ENCODE data around the gene MINDY4. TPM values are rescaled to one million over a fixed set of nuclear protein-coding genes. Genes with fewer than 3 reads are reported as not detected.

MINDY4 gene
- total and polyA plus RNA-seq, 4 experiments from 2014 or later = 0.23 to 1.5 (median 1.1) TPM

DNA sequence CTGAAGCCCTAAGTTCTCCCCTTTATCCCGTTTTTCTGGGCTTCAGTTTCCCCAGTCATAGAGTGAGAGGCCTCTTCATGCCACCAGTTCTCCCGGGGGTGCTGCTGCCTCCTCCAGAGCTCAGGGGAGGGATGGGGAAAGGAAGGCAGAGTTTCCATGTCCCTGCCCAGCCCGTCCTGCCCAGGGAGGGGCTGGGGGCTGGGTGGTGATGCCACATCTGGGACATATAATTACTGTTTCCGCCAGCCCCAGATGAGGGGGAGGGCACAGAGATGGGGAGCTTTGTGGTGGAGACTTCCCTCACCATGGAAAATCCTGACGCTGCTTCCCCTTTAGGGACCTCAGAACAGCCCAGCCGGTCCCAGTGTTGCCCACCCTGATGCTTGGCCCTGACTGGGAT is 144.5 kb downstream of the MINDY4 start:
- peaks cover 0 to under 1% of the 10 kb centered on the region in 2 donors for H3K27me3 Mint-ChIP-seq
- H3K4me3 Mint-ChIP-seq = no peak overlapping the region
- Histone ChIP-seq H3K9me3 (ENCODE audit: control insufficient read depth in 1 of 2, low read length in 2 of 2) (no peaks in the 10 kb centered on the region), H3K27me3 (ENCODE audit: insufficient read depth, low read length) (no peaks in the 10 kb centered on the region), H3K27ac (ENCODE audit: low read depth, low read length) (no peak overlapping the region), H3K4me1 (ENCODE audit: insufficient read depth, low read length) (no peaks in the 10 kb centered on the region), H3K36me3 (ENCODE audit: insufficient read depth, low read length) (no peaks in the 10 kb centered on the region), H3K4me3 (ENCODE audit: low read length in 2 of 2) (no peak overlapping the region)
- H3K9me3 Mint-ChIP-seq = no peaks in the 10 kb centered on the region
- no peak overlapping the region for H3K27ac Mint-ChIP-seq
- no peak for DNase-seq
- no peaks in the 10 kb centered on the region for H3K4me1 Mint-ChIP-seq
- ChIA-PET POLR2A (ENCODE audit: partially characterized antibody) (no interaction called here), CTCF (ENCODE audit: partially characterized antibody) (no interaction called here)
- intact Hi-C loops (cut with micrococcal nuclease) = no loop called here
- H3K36me3 Mint-ChIP-seq = no peaks in the 10 kb centered on the region

DNA sequence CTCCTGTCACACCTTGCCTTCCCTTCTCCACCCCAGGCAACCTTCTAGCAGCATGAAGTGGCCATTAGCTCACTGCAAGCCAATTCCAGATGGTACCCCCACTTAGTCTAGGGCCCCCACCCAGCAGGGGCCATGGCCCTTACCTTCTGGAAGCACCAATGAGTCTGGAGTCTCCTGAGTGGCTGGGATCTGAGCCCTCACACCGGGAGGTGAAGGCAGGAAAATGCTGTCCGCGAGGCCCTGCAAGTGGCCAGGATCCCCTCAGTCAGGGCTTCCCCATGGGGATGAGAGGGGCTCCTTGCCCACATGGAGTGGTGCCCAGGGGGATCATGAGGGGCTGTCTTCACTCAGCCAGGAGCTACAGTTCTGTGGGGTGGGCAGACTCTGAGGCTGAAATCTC is 145.0 kb downstream of the MINDY4 start:
- intact Hi-C loops (cut with micrococcal nuclease) = no loop called here
- no peak for DNase-seq
- H3K27me3 Mint-ChIP-seq = no peaks in the 10 kb centered on the region
- Histone ChIP-seq H3K27me3 (ENCODE audit: insufficient read depth, low read length) (no peaks in the 10 kb centered on the region), H3K4me3 (ENCODE audit: low read length in 2 of 2) (no peak overlapping the region), H3K4me1 (ENCODE audit: insufficient read depth, low read length) (no peaks in the 10 kb centered on the region), H3K36me3 (ENCODE audit: insufficient read depth, low read length) (no peaks in the 10 kb centered on the region), H3K27ac (ENCODE audit: low read depth, low read length) (no peak overlapping the region), H3K9me3 (ENCODE audit: control insufficient read depth in 1 of 2, low read length in 2 of 2) (no peaks in the 10 kb centered on the region)
- ChIA-PET POLR2A (ENCODE audit: partially characterized antibody) (no interaction called here), CTCF (ENCODE audit: partially characterized antibody) (no interaction called here)
- H3K9me3 Mint-ChIP-seq = no peaks in the 10 kb centered on the region
- no peaks in the 10 kb centered on the region for H3K36me3 Mint-ChIP-seq
- H3K27ac Mint-ChIP-seq = no peak overlapping the region
- H3K4me3 Mint-ChIP-seq = no peak overlapping the region
- H3K4me1 Mint-ChIP-seq = no peaks in the 10 kb centered on the region

DNA sequence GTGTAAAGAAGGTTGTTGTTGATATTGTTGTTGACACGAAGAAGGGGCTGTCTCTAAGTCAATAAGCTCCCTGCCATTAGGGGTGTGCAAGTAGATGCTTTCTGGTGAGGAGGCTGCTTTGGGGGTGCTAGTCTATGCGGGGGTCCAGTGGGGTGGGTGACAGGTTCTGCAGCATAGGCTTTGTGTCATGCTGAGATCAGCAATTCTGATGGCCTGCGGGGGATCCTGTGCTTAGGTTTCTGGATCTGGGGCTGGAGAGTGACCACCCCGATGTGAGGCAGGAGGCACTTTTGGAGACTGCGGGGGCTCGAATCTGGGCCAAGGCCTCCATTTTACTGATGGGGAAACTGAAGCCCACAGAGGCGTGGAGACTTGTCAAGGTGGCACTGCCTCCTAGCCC is 145.6 kb downstream of the MINDY4 start:
- Mint-ChIP-seq H3K27me3 (no peaks in the 10 kb centered on the region), H3K9me3 (no peaks in the 10 kb centered on the region), H3K36me3 (no peaks in the 10 kb centered on the region), H3K27ac (no peak overlapping the region), H3K4me3 (no peak overlapping the region), H3K4me1 (no peaks in the 10 kb centered on the region)
- CTCF ChIA-PET (ENCODE audit: partially characterized antibody) = no interaction called here
- Histone ChIP-seq H3K27ac (ENCODE audit: low read depth, low read length) (no peak overlapping the region), H3K4me1 (ENCODE audit: insufficient read depth, low read length) (no peaks in the 10 kb centered on the region), H3K9me3 (ENCODE audit: control insufficient read depth in 1 of 2, low read length in 2 of 2) (no peaks in the 10 kb centered on the region), H3K4me3 (ENCODE audit: low read length in 2 of 2) (no peak overlapping the region), H3K27me3 (ENCODE audit: insufficient read depth, low read length) (no peaks in the 10 kb centered on the region), H3K36me3 (ENCODE audit: insufficient read depth, low read length) (no peaks in the 10 kb centered on the region)
- POLR2A ChIA-PET (ENCODE audit: partially characterized antibody) = no interaction called here
- no peak for DNase-seq
- intact Hi-C loops (cut with micrococcal nuclease) = no loop called here

DNA sequence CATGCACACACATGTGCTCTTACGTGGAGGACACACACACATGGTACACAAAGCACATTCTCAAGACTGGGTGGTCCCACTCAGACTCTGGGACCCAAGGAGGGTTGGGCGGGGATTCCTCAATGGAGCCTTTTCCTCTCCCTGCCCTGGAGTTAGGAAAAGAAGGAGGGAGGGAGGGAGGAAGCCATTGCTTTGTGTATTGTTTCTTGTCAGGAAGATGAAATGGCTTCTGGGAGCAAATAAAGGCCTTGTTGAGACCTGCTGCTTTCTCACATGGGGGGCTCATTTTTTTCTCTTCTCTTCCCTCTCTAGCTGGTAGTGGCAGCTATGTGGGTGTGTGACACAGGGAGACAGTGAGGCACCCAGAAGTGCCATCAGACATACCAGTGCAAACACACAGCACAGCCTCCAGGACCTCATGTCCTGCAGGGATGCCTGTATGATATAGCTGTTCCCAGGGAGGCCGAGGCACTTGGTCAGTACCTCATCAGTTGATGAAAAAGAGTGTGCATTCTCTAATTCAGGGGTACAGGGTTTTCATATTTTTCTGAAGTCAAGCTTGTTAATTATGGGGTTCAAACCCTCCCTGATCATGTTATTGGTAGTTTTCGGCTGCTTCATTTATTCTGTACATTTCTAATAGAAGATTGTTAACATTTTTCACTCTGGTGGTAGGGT is 146.1 kb downstream of the MINDY4 start:
- H3K36me3 ChIP-seq (ENCODE audit: insufficient read depth, low read length) = no peaks in the 10 kb centered on the region
- H3K4me3 Mint-ChIP-seq = no peak overlapping the region
- H3K4me1 ChIP-seq (ENCODE audit: insufficient read depth, low read length) = no peaks in the 10 kb centered on the region
- no peaks in the 10 kb centered on the region for H3K27me3 ChIP-seq (ENCODE audit: insufficient read depth, low read length)
- H3K27me3 Mint-ChIP-seq = no peaks in the 10 kb centered on the region
- intact Hi-C loops (cut with micrococcal nuclease) = no loop called here
- no peaks in the 10 kb centered on the region for H3K36me3 Mint-ChIP-seq
- H3K9me3 Mint-ChIP-seq = no peaks in the 10 kb centered on the region
- H3K9me3 ChIP-seq (ENCODE audit: control insufficient read depth in 1 of 2, low read length in 2 of 2) = no peaks in the 10 kb centered on the region
- H3K4me3 ChIP-seq (ENCODE audit: low read length in 2 of 2) = no peak overlapping the region
- no peak overlapping the region for H3K27ac ChIP-seq (ENCODE audit: low read depth, low read length)
- H3K4me1 Mint-ChIP-seq = no peaks in the 10 kb centered on the region
- ChIA-PET POLR2A (ENCODE audit: partially characterized antibody) (no interaction called here), CTCF (ENCODE audit: partially characterized antibody) (no interaction called here)
- no peak overlapping the region for H3K27ac Mint-ChIP-seq
- no peak for DNase-seq

DNA sequence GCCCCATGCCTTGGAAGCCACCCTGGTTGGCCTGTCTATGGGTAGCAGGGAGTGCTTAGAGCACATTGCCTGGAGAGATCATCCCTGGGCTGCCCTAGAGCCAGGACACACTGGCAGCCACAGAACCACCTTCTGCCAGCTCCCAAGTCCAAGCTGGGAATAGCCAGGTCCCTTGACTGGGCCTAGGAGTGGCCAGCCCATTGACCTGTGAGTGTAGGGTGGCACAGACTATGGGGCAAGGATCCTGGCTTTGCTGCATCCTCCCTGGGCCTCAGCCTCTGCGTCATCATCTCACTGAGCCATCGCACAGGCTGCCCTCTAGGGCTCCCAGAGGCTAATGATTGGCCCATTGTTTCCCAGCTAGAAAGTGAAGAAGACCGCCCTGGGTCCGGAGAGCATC is 147.5 kb downstream of the MINDY4 start:
- POLR2A ChIA-PET (ENCODE audit: partially characterized antibody) = no interaction called here

DNA sequence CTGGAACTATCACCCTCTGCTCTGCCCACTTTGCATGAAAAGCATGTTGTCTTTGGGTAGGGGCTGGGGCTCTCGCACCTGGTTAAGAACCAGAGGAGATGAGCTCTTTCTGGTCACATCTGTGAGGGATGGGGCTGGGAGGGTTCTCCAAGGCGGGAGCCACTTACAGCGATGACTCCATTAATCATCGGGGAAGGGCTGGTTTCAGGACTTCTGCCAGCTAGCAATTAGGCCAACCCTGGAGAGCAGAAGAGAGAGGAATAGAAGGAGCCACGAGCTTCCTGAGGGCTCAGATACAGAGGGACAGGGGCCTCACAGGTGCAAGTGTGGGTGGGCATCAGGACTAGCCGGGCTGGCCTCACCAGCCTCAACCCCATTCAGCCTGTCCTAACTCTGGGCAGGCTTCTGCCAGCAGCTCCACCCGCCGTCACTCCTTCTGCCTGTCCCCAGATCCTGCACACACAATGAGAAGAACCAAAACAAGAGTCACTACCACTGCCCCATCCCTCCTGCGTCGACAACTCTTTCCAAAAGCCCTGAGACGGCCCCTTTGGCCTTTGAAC is 148.9 kb downstream of the MINDY4 start:
- POLR2A ChIA-PET (ENCODE audit: partially characterized antibody) = no interaction called here

More for the DNA sequence above, 147.5 kb downstream of the MINDY4 start:
- Mint-ChIP-seq H3K36me3 (no peaks in the 10 kb centered on the region), H3K27me3 (no peaks in the 10 kb centered on the region), H3K4me3 (no peak overlapping the region), H3K4me1 (no peaks in the 10 kb centered on the region), H3K9me3 (no peaks in the 10 kb centered on the region), H3K27ac (no peak overlapping the region)
- no peak overlapping the region for H3K27ac ChIP-seq (ENCODE audit: low read depth, low read length)
- no peaks in the 10 kb centered on the region for H3K4me1 ChIP-seq (ENCODE audit: insufficient read depth, low read length)
- no peaks in the 10 kb centered on the region for H3K36me3 ChIP-seq (ENCODE audit: insufficient read depth, low read length)
- intact Hi-C loops (cut with micrococcal nuclease) = no loop called here
- H3K9me3 ChIP-seq (ENCODE audit: control insufficient read depth in 1 of 2, low read length in 2 of 2) = no peaks in the 10 kb centered on the region
- DNase-seq = no peak
- no peaks in the 10 kb centered on the region for H3K27me3 ChIP-seq (ENCODE audit: insufficient read depth, low read length)
- CTCF ChIA-PET (ENCODE audit: partially characterized antibody) = interaction anchor here (0.7 kb wide), 1 partner anchor 66 kb away, joined by 3 read pairs; no protein-coding TSS in a partner anchor
- H3K4me3 ChIP-seq (ENCODE audit: low read length in 2 of 2) = no peak overlapping the region

DNA sequence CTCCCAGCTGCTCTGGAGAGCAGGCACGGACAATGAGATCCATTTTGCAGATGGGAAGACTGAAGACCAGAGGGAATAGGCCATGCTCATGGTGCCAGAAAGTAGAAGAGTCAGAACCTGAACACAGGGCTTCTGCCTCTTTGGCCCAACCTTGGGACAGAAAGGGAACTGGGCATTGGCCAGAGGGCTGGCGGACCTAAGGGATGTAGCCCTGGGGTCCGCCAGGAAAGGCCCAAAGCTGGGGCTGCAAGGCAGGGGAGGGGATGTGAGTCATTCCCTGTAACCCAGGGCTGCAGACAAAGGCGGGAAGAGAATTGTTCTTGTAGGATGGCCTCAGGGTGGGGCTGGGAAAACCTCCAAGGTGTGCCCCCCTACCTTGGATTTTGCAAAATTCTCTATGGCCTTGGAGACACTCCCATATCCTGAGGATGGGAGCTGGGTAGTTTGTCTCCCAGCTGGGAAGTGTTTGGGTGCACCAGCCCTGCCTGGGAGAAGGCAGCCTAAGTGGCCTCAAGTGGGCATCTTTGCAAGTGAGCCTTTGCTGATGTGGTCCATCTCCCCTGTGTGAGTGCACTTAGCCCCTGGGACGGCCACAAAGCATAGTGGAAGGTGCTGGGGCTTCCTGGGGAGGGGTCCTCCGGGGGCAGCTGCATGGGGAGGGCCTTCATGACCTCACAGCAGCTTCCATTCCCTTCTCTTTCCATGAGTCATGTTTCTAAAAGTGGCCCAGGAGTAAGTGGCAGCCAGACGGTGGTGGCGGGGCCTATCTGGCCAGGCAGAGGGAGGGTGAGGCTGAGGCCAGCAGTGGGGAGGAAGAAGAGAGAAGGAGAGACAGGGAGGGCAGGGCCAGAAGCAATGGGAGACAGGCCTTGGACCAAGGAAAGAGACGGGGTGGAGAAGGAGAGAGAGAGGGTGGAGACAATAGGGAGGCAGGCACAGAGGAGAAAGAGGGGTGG is 149.6 kb downstream of the MINDY4 start:
- Histone ChIP-seq H3K27ac (ENCODE audit: low read depth, low read length) (no peak overlapping the region), H3K36me3 (ENCODE audit: insufficient read depth, low read length) (no peaks in the 10 kb centered on the region), H3K9me3 (ENCODE audit: control insufficient read depth in 1 of 2, low read length in 2 of 2) (no peaks in the 10 kb centered on the region), H3K4me3 (ENCODE audit: low read length in 2 of 2) (no peak overlapping the region), H3K27me3 (ENCODE audit: insufficient read depth, low read length) (no peaks in the 10 kb centered on the region), H3K4me1 (ENCODE audit: insufficient read depth, low read length) (no peaks in the 10 kb centered on the region)
- no peaks in the 10 kb centered on the region for H3K9me3 Mint-ChIP-seq
- no peak for DNase-seq
- intact Hi-C loops (cut with micrococcal nuclease) = no loop called here
- H3K27me3 Mint-ChIP-seq = no peaks in the 10 kb centered on the region
- no peak overlapping the region for H3K27ac Mint-ChIP-seq
- CTCF ChIA-PET (ENCODE audit: partially characterized antibody) = no interaction called here
- POLR2A ChIA-PET (ENCODE audit: partially characterized antibody) = no interaction called here
- H3K4me3 Mint-ChIP-seq = no peak overlapping the region
- H3K4me1 Mint-ChIP-seq = no peaks in the 10 kb centered on the region
- H3K36me3 Mint-ChIP-seq = no peaks in the 10 kb centered on the region

More for the DNA sequence above, 148.9 kb downstream of the MINDY4 start:
- Mint-ChIP-seq H3K27me3 (no peaks in the 10 kb centered on the region), H3K4me1 (no peaks in the 10 kb centered on the region), H3K36me3 (no peaks in the 10 kb centered on the region), H3K9me3 (no peaks in the 10 kb centered on the region), H3K4me3 (no peak overlapping the region), H3K27ac (no peak overlapping the region)
- intact Hi-C loops (cut with micrococcal nuclease) = no loop called here
- Histone ChIP-seq H3K4me3 (ENCODE audit: low read length in 2 of 2) (no peak overlapping the region), H3K9me3 (ENCODE audit: control insufficient read depth in 1 of 2, low read length in 2 of 2) (no peaks in the 10 kb centered on the region), H3K36me3 (ENCODE audit: insufficient read depth, low read length) (no peaks in the 10 kb centered on the region), H3K27ac (ENCODE audit: low read depth, low read length) (no peak overlapping the region), H3K27me3 (ENCODE audit: insufficient read depth, low read length) (no peaks in the 10 kb centered on the region), H3K4me1 (ENCODE audit: insufficient read depth, low read length) (no peaks in the 10 kb centered on the region)
- CTCF ChIA-PET (ENCODE audit: partially characterized antibody) = no interaction called here
- DNase-seq = no peak
